CD4-positive, alpha-beta T cell (primary cell): ENCODE results near the gene NEXN. TPM values are rescaled to one million over a fixed set of nuclear protein-coding genes. Genes with fewer than 3 reads are reported as not detected.

ENCODE experiments used
- ATAC-seq: fragments of 200-7000 bp; cut with Tn5 transposase; one replicate; pipeline ENCODE4 v1.10.0; 2022; ENCODE audit warnings: mild to moderate bottlenecking; ENCODE audit not compliant: poor library complexity
- CTCF ChIA-PET: fragments of 350-600 bp; sonication (Branson Sonifier 250); formaldehyde crosslinking; loops from one replicate; lab custom pipeline; 2021; ENCODE audit warnings: antibody characterized with exemption, inconsistent platforms; lab: Charles Lee
- POLR2A ChIA-PET: fragments of 350-600 bp; sonication (Branson Sonifier 250); formaldehyde crosslinking; loops from one replicate; lab custom pipeline; 2021; ENCODE audit warnings: antibody characterized with exemption, inconsistent platforms; lab: Charles Lee
- DNase-seq, 14 experiments: peaks; one replicate each; pipeline ENCODE4 v3.0.0-alpha.2; 2013 to 2020; ENCODE audit warnings: mixed read lengths in 2 of 14
- H3K27ac ChIP-seq, 2 donors: one replicate each; pipeline versions ENCODE4 v1.5.1 to v1.7.0; 2013; ENCODE audit warnings: low read length in 2 of 2, low read depth in 1 of 2, mild to moderate bottlenecking in 1 of 2
- H3K27me3 ChIP-seq, 2 experiments: 1 replicate in 1 of 2; 2 replicates in 1 of 2; pipeline versions ENCODE4 v1.6.1 to v1.7.0; 2013; ENCODE audit warnings: low read length in 2 of 2, control low read depth in 1 of 2, mild to moderate bottlenecking in 1 of 2, moderate library complexity in 1 of 2; ENCODE audit not compliant: insufficient read depth in 2 of 2, control insufficient read depth in 1 of 2
- H3K36me3 ChIP-seq: one replicate; pipeline ENCODE4 v1.6.1; 2013; ENCODE audit warnings: low read length, control low read depth; ENCODE audit not compliant: insufficient read depth
- H3K4me1 ChIP-seq: one replicate; pipeline ENCODE4 v1.6.1; 2013; ENCODE audit warnings: low read length, control low read depth; ENCODE audit not compliant: insufficient read depth
- H3K4me3 ChIP-seq: one replicate; pipeline ENCODE4 v1.5.1; 2013; ENCODE audit warnings: mild to moderate bottlenecking, low read length, moderate library complexity
- H3K9me3 ChIP-seq, 2 experiments: 1 replicate in 1 of 2; 2 replicates in 1 of 2; pipeline versions ENCODE4 v1.6.1 to v1.7.0; 2013; ENCODE audit warnings: low read length in 2 of 2, mild to moderate bottlenecking in 2 of 2, control low read depth in 1 of 2, moderate library complexity in 1 of 2; ENCODE audit not compliant: control insufficient read depth in 1 of 2, insufficient read depth in 1 of 2
- H3K27ac Mint-ChIP-seq: one replicate; pipeline ENCODE4 v1.8.0; 2020; ENCODE audit warnings: mixed read lengths
- H3K27me3 Mint-ChIP-seq: one replicate; pipeline ENCODE4 v1.8.0; 2021; ENCODE audit warnings: mixed read lengths
- H3K36me3 Mint-ChIP-seq: one replicate; pipeline ENCODE4 v1.8.0; 2021; ENCODE audit warnings: low read depth, mixed read lengths
- H3K4me1 Mint-ChIP-seq: one replicate; pipeline ENCODE4 v1.8.0; 2021; ENCODE audit warnings: low read depth, mixed read lengths
- H3K4me3 Mint-ChIP-seq: one replicate; pipeline ENCODE4 v1.8.0; 2020; ENCODE audit warnings: mild to moderate bottlenecking, mixed read lengths
- H3K9me3 Mint-ChIP-seq: one replicate; pipeline ENCODE4 v1.8.0; 2020; ENCODE audit warnings: mixed read lengths
- CTCF ChIP-seq: fragments of 200-600 bp; IDR thresholded peaks from one replicate; pipeline ENCODE4 v1.8.0; 2022; ENCODE audit warnings: antibody characterized with exemption, mild to moderate bottlenecking
- intact Hi-C, 2 experiments: fragments of 100-400 bp; cut with DNase I in 1 of 2; cut with micrococcal nuclease in 1 of 2; formaldehyde crosslinking; loops; one replicate each; pipeline versions ENCODE4 v1.15.1 to v1.9.0; 2023 to 2025; cut with DNase I, micrococcal nuclease
- polyA plus RNA-seq, 2 donors: library from polyadenylated mRNA; unstranded; fragments of 120-200 nt; gene quantifications; one replicate each; pipeline ENCODE4 v1.2.1, GENCODE V29; 2013
- total RNA-seq, 174 experiments: library from RNA in 2 of 174; stranded (reverse) in 2 of 174; gene quantifications; one replicate each; pipeline ENCODE4 v1.2.3 and lab custom pipeline; 2021 to 2026

Gene NEXN
- total RNA-seq (under 1 TPM in 1 of 2 experiments, not detected in 1; 0.25 TPM), total RNA-seq (lab: John Stamatoyannopoulos, UW) (0 to 15.4 (median 1.1) reads per million in 172 experiments)
- 0.47 TPM for polyA plus RNA-seq (2013, experiment 1 of 2)
- polyA plus RNA-seq (2013, experiment 2 of 2) = 5.7 TPM

GRCh38 chr1:77888081-77888780 is at the start of gene NEXN:
Gene NEXN, plus strand, starts transcription at chr1:77888624. Its CDS starts 27,483 bp downstream, at chr1:77916107.
- ChIA-PET POLR2A (no interaction called here), CTCF (no interaction called here)
- Mint-ChIP-seq H3K36me3 (no peaks in the 10 kb centered on the region), H3K27me3 (peaks cover 29% of the 10 kb centered on the region), H3K9me3 (peaks cover 5% of the 10 kb centered on the region), H3K27ac (no peak within 1 kb of the TSS), H3K4me3 (peak within 1 kb of the TSS; percentile 74), H3K4me1 (peaks cover 9% of the 10 kb centered on the region)
- Histone ChIP-seq H3K4me1 (peaks cover 12% of the 10 kb centered on the region), H3K27ac (no peak within 1 kb of the TSS), H3K36me3 (no peaks in the 10 kb centered on the region), H3K27me3 (peaks cover 10 to 12% of the 10 kb centered on the region in 2 experiments), H3K4me3 (peak within 1 kb of the TSS; percentile 45), H3K9me3 (peaks cover 0 to 13% of the 10 kb centered on the region in 2 experiments)
- intact Hi-C loops = no loop called here
- ATAC-seq = no peak
- DNase-seq = peak in 1 of 14 experiments; percentile 8
- no peak for TF ChIP-seq CTCF

- DNase-seq = no peak
- intact Hi-C loops = no loop called here
- TF ChIP-seq CTCF = no peak
Measured at GRCh38 chr1:77841574-77841973, 46.9 kb upstream of the NEXN start.

GRCh38 chr1:77845951-77846350 is 42.5 kb upstream of the NEXN start:
- Histone ChIP-seq H3K4me1 (no peaks in the 10 kb centered on the region), H3K4me3 (no peak overlapping the region), H3K36me3 (peaks cover 32% of the 10 kb centered on the region), H3K9me3 (no peaks in the 10 kb centered on the region), H3K27me3 (no peaks in the 10 kb centered on the region), H3K27ac (no peak overlapping the region)
- CTCF ChIA-PET = no interaction called here
- POLR2A ChIA-PET = interaction anchor here (0.7 kb wide), 1 partner anchor 772 kb away, joined by 4 read pairs; no protein-coding TSS in a partner anchor
- ATAC-seq (no peak), DNase-seq (no peak)
- no peak for TF ChIP-seq CTCF
- no peak overlapping the region for H3K27ac Mint-ChIP-seq
- peaks cover 4% of the 10 kb centered on the region for H3K4me1 Mint-ChIP-seq
- no peaks in the 10 kb centered on the region for H3K9me3 Mint-ChIP-seq
- peaks cover 55% of the 10 kb centered on the region for H3K36me3 Mint-ChIP-seq
- no peak overlapping the region for H3K4me3 Mint-ChIP-seq
- H3K27me3 Mint-ChIP-seq = no peaks in the 10 kb centered on the region
- intact Hi-C loops = no loop called here

More at GRCh38 chr1:77841574-77841973, 46.9 kb upstream of the NEXN start:
- CTCF ChIA-PET = no interaction called here
- no peak for ATAC-seq
- Histone ChIP-seq H3K36me3 (peaks cover 20% of the 10 kb centered on the region), H3K27me3 (no peaks in the 10 kb centered on the region), H3K27ac (no peak overlapping the region), H3K9me3 (no peaks in the 10 kb centered on the region), H3K4me3 (no peak overlapping the region), H3K4me1 (no peaks in the 10 kb centered on the region)
- H3K4me1 Mint-ChIP-seq = peaks cover 4% of the 10 kb centered on the region
- H3K9me3 Mint-ChIP-seq = no peaks in the 10 kb centered on the region
- H3K36me3 Mint-ChIP-seq = peaks cover 69% of the 10 kb centered on the region
- no peak overlapping the region for H3K4me3 Mint-ChIP-seq
- H3K27ac Mint-ChIP-seq = no peak overlapping the region
- POLR2A ChIA-PET = no interaction called here
- no peaks in the 10 kb centered on the region for H3K27me3 Mint-ChIP-seq
